ENCODE measurements around the gene RPL13. TPM values are rescaled to one million over a fixed set of nuclear protein-coding genes. Genes with fewer than 3 reads are reported as not detected.

The RPL13 gene
- total and polyA plus RNA-seq, 2 of the 13 experiments (the other 11 are each of a cell fraction or from before 2014, with no cell fraction given) = 2,988 to 4,411 TPM

GRCh38 chr16:89561884-89562599 is 1.6 kb downstream of the RPL13 start (continued):
- TF ChIP-seq ZNF678 (CRISPR knock-in tag; IDR thresholded peaks at IDR 0.05) (no peak), ARHGAP35 (CRISPR knock-in tag; IDR thresholded peaks at IDR 0.05; ENCODE audit: borderline replicate concordance) (no peak), SATB2 (CRISPR knock-in tag; IDR thresholded peaks at IDR 0.05) (no peak), DR1 (CRISPR knock-in tag; IDR thresholded peaks at IDR 0.05) (no peak), MYPOP (CRISPR knock-in tag; IDR thresholded peaks at IDR 0.05) (no peak), POGK (CRISPR knock-in tag; conservative IDR thresholded peaks at IDR 0.05) (no peak)

GRCh38 chr16:89562939-89563338 is 2.5 kb downstream of the RPL13 start:
- peaks cover 23 to 35% of the 10 kb centered on the region in 2 experiments for H3K36me3 ChIP-seq (replicated peaks in 1 of 2; ENCODE audit: control insufficient read depth in 1 of 2, insufficient read depth in 2 of 2, low read length in 2 of 2)
- no peaks in the 10 kb centered on the region for H3K9me3 ChIP-seq (ENCODE audit: low read length)
- H3K9ac ChIP-seq (ENCODE audit: insufficient read depth, low read depth, low read length) = peak overlapping the region; percentile 2; the same call in 1 of the 2 replicates
- BruUV-seq (replicated peaks) = no TSS peak
- no peak overlapping the region for H2AFZ ChIP-seq (ENCODE audit: low read length)
- H3K27me3 ChIP-seq (ENCODE audit: control insufficient read depth in 1 of 2, insufficient read depth in 2 of 2, low read length in 2 of 2) = 0 out of 5 replicates have a peak, but pooled peaks cover 0 to 2% of the 10 kb centered on the region in 2 experiments
- H4K20me1 ChIP-seq (ENCODE audit: insufficient read depth, low read length) = peaks cover 60% of the 10 kb centered on the region
- 89% methylated on average over 12 of the region's 12 CpGs for WGBS (ENCODE audit: low lambda C conversion rate)
- intact Hi-C loops (cut with micrococcal nuclease; ENCODE audit: unreplicated experiment) = no loop called here
- ChIA-PET POLR2A (interaction anchor here (1.0 to 2.4 kb wide), 5 partner anchors 9 to 55 kb away, joined by 5 to 16 read pairs (median 8); partner anchors contain the start of gene SPG7), CTCF (ENCODE audit: low intra/inter-chr PET ratio, low total read pairs) (no interaction called here)
- in situ Hi-C loops (cut with HindIII; ENCODE audit: extremely low pct_ligation_motif_present, low pct_unique_long_range_greater_than_20kb) = no loop called here
- ATAC-seq (no peak), FAIRE-seq (no peak), DNase-seq (ENCODE audit: low spot score) (no peak)
- H3K79me2 ChIP-seq (ENCODE audit: insufficient read depth, low read length) = peaks cover 25% of the 10 kb centered on the region
- H3K4me2 ChIP-seq (ENCODE audit: low read depth, low read length) = peak overlapping the region; percentile 97
- H3K27ac ChIP-seq (ENCODE audit: extremely low read length, insufficient read depth, low read length) = no peak overlapping the region
- peaks cover 66% of the 10 kb centered on the region for H3K4me1 ChIP-seq (ENCODE audit: insufficient read depth, low read length)
- peak overlapping the region in 1 of 3 experiments; percentile 97; a peak in 1 of 6 replicates for H3K4me3 ChIP-seq (replicated peaks in 1 of 3; ENCODE audit: insufficient read depth in 1 of 3, low read depth in 2 of 3, low read length in 3 of 3)
- TF ChIP-seq SP5 (CRISPR knock-in tag; IDR thresholded peaks at IDR 0.05; ENCODE audit: borderline replicate concordance, low read depth) (no peak), POLR2AphosphoS5 (IDR thresholded peaks at IDR 0.05; ENCODE audit: low read depth, low read length) (peak; percentile 46; the same call in 1 of the 2 replicates), ZBTB49 (CRISPR knock-in tag; IDR thresholded peaks at IDR 0.05; ENCODE audit: borderline replicate concordance) (no peak), ZHX1 (CRISPR knock-in tag; IDR thresholded peaks at IDR 0.05; ENCODE audit: low read depth) (0 out of 2 replicates have a peak, but pooled peaks have one; percentile 7), ZNF232 (CRISPR knock-in tag; IDR thresholded peaks at IDR 0.05; ENCODE audit: borderline replicate concordance) (no peak)
